Thoracic aorta (tissue), 2 donors: ENCODE results near the gene SMTNL2. TPM values are rescaled to one million over a fixed set of nuclear protein-coding genes. Genes with fewer than 3 reads are reported as not detected.

ENCODE experiments used
- ATAC-seq: fragments of 150-250 bp; one replicate; pipeline ENCODE4 v1.8.0; 2017; ENCODE audit warnings: low read depth; ENCODE audit not compliant: insufficient number of reproducible peaks, low FRiP score
- DNase-seq: peaks from one replicate; pipeline ENCODE4 v3.0.0-alpha.2; 2020; ENCODE audit warnings: low spot score
- H3K27ac ChIP-seq, 2 donors: fragments of 200-600 bp; sonication (generic); 1 replicate in 1 of 2; 2 replicates in 1 of 2; pipeline ENCODE4 v1.5.1; 2016; ENCODE audit warnings: mild to moderate bottlenecking in 2 of 2, moderate library complexity in 2 of 2
- H3K27me3 ChIP-seq: fragments of 200-600 bp; sonication (generic); replicated peaks from 2 replicates; pipeline ENCODE4 v1.6.0; 2016; ENCODE audit warnings: mild to moderate bottlenecking; ENCODE audit not compliant: insufficient read depth
- H3K36me3 ChIP-seq: fragments of 200-600 bp; sonication (generic); one replicate; pipeline ENCODE4 v1.5.1; 2016
- H3K4me1 ChIP-seq, 2 donors: fragments of 200-600 bp; sonication (generic); 1 replicate in 1 of 2; 2 replicates in 1 of 2; pipeline versions ENCODE4 v1.5.1 to v1.6.0; 2016; ENCODE audit warnings: low read depth in 2 of 2, mild to moderate bottlenecking in 1 of 2; ENCODE audit not compliant: control insufficient read depth in 1 of 2
- H3K4me3 ChIP-seq: fragments of 200-600 bp; sonication (generic); 2 replicates; pipeline ENCODE4 v1.5.1; 2016; ENCODE audit warnings: mild to moderate bottlenecking
- H3K9me3 ChIP-seq: fragments of 200-600 bp; sonication (generic); 2 replicates; pipeline ENCODE4 v1.5.1; 2016
- CTCF ChIP-seq: fragments of 200-600 bp; sonication (generic); IDR thresholded peaks from one replicate; pipeline ENCODE4 v1.5.1; 2019; ENCODE audit warnings: antibody characterized with exemption
- total RNA-seq, 2 donors: library from RNA; depleted of rRNA; stranded (reverse); fragments of >200 nt; gene quantifications; one replicate each; pipeline versions ENCODE4 v1.1.0 to v1.2.3, GENCODE V29; 2016

Gene SMTNL2
- total RNA-seq = 1 to 10 TPM; 2.6 to 2.8 TPM

GRCh38 chr17:4584101-4584916 is at the start of gene SMTNL2:
SMTNL2 (plus strand) TSS chr17:4584529; CDS start chr17:4584606, 77 bp downstream.
- ATAC-seq (no peak), DNase-seq (no peak)
- TF ChIP-seq CTCF = no peak
- H3K36me3 ChIP-seq = no peaks in the 10 kb centered on the region
- H3K4me1 ChIP-seq = peaks cover 5 to 13% of the 10 kb centered on the region in 2 donors
- peak within 1 kb of the TSS; percentile 68 for H3K4me3 ChIP-seq
- H3K9me3 ChIP-seq = no peaks in the 10 kb centered on the region
- no peak within 1 kb of the TSS for H3K27ac ChIP-seq
- H3K27me3 ChIP-seq = no peaks in the 10 kb centered on the region

- Histone ChIP-seq H3K27ac (no peak overlapping the region), H3K4me3 (no peak overlapping the region)
Observed at GRCh38 chr17:4534928-4535666, 49.2 kb upstream of the SMTNL2 start.

GRCh38 chr17:4535667-4536258 is 48.6 kb upstream of the SMTNL2 start:
- Histone ChIP-seq H3K36me3 (peaks cover 4% of the 10 kb centered on the region), H3K4me3 (no peak overlapping the region), H3K4me1 (peaks cover 10 to 30% of the 10 kb centered on the region in 2 donors), H3K27me3 (no peaks in the 10 kb centered on the region), H3K9me3 (no peaks in the 10 kb centered on the region), H3K27ac (no peak overlapping the region)
- TF ChIP-seq CTCF = no peak
- ATAC-seq (no peak), DNase-seq (no peak)

More at GRCh38 chr17:4534928-4535666, 49.2 kb upstream of the SMTNL2 start:
- ATAC-seq (no peak), DNase-seq (no peak)
- H3K27me3 ChIP-seq = no peaks in the 10 kb centered on the region
- no peaks in the 10 kb centered on the region for H3K9me3 ChIP-seq
- no peak for TF ChIP-seq CTCF
- H3K4me1 ChIP-seq = peaks cover 10 to 30% of the 10 kb centered on the region in 2 donors
- no peaks in the 10 kb centered on the region for H3K36me3 ChIP-seq

- peak overlapping the region in 1 of 2 donors; percentile 43 for H3K27ac ChIP-seq
- H3K4me1 ChIP-seq = peaks cover 10 to 30% of the 10 kb centered on the region in 2 donors
- DNase-seq = no peak
- H3K9me3 ChIP-seq = no peaks in the 10 kb centered on the region
- peak overlapping the region; percentile 41 for H3K4me3 ChIP-seq
- no peak for TF ChIP-seq CTCF
- peaks cover 4% of the 10 kb centered on the region for H3K36me3 ChIP-seq
- no peaks in the 10 kb centered on the region for H3K27me3 ChIP-seq
- no peak for ATAC-seq
Observed at GRCh38 chr17:4536259-4536741, 48.0 kb upstream of the SMTNL2 start.
